HG03045 (cell line): Measurements from ENCODE around the gene GFPT2.

Experiments
- ATAC-seq: cut with Tn5 transposase; IDR thresholded peaks from one replicate; pipeline ENCODE4 v1.9.1; 2021; ENCODE audit warnings: mild to moderate bottlenecking, moderate library complexity; ENCODE audit not compliant: unreplicated experiment

GFPT2 gene

DNA sequence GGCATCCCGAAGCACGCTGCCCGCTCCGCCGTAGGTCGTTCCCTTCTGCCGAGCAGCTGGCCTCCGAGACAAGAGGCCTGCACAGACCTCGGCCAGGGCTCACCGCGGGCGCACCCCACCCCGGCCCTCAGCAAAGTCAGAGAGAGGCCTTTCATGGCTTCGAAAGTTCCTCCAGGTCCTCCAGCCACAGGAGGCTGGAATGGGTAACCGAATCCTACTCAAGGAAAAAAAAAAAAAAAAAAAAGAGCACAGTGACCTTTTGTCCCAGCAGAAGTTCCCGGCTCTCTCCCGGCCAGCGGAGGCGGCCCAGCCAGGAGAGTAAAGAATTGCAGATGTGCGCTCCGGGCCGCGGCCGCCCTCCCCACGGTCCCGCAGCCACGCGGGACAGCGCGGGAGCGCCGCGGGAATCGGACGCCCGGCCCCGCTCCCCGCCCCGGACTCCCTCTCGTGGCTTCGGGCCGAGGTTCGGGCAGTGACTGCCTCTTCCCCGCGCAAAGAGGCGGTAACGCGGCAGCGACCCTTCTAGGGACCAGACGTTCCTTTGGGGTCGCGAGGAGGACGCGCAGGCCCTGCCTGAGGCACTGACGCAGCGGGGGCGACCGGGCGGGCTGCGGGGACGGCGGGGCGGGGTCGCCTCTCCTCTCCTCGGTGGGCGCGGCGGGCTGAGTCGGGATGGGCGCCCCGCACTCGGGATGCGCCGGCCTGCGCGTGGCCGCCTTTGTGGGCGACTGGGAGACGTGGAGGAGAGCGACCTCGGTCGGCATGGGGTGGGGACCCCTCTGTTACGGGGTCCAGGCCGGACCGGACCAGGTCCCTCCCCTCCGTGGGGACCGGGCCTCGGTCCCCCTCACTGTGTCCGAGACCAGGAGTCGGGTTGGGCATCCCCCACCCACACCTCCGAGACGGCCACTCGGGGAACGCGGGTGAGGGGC is 754 bp downstream of the GFPT2 start:
- peak; percentile 12 for ATAC-seq

DNA sequence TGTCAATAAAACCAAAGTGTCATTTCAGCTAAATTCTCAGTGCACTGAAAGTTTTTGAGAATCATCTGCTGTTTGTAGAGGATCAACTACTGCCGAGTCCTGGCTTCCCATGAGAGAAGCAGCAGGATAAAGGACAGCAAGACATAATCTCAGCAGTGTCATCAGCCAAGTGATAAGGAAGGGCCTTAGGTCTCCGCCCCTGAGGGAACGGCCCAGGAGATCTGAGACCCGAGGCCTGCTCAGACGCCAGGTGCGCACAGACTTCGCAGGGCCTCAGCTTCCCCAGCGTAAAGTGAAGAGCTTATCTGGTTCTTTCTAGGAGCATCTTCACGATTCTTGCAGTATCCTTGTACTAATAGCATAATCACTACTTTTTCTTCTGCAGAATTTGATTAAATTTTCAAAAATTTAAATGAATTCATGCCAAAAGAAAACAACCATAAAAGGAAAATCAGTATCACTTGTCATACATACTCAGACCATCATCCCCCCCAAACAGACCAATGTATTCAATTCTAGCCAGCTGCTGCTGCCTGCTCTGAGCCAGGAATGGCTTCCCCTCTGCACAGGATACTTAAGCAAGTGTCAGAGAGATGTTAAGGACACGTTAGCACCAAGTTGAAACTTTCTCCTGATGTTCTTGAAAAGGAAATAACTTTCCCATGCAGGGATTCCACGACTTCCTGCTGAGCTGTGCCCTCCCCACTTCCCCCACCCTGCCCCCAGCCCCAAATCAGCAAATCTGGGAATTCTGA is 2.2 kb downstream of the GFPT2 start:
- no peak for ATAC-seq

DNA sequence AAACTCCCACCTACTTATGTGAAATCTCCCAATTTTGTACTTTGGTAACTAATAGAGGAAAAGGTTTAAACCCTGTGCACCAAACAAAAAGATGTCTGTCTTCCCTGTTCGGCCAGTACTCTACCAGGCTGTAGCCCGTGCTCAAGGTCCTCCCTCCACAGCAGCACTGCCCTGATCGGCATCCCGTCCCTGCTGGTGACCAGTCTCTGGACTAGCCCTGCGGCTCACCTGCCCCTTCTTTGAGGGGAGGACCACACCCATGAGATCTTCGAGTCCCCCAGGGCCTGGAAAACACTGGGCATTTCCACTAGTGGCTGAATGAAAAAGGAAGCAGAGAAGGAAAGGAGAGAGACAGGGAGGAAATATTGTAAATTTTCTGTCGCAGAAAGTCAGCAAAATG is 2.8 kb downstream of the GFPT2 start:
- ATAC-seq: no peak

DNA sequence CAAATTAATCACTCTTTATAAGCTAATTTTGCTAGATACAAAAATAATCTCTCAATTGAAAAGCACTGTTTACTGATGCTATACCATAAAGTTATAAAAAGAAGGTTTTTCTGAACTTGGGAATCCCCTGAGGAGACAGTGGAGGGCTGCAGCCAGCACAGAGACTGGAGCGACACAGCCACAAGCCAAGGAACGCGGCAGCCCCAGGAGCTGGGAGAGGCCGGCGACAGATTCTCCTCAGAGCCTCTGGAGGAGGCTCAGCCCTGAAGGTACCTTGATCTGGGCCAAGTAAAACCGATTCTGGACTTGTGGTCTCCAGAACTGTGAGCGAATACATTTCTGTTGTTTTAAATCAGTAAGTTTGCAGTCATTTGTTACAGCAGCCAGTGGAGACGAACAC is 3.7 kb downstream of the GFPT2 start:
- ATAC-seq: no peak

DNA sequence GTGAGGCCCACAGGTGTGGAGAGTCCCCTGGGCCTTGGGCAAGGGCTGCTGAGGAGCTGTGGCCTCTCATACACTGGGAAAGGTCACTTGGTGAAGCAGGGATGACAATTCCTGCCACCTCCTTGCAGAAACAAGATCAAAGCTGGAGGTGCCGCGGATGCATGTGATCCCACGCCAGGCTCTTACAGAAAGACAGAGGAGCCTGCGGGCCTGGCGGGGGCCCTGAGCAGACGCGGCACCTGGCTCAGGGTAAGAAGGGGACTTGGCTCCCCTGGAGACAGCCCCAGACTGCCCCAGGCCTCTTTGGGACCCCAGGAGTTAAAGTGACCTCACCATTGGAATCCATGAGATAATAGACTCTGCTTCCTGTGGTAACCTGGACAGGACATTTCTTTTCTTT is 4.8 kb downstream of the GFPT2 start:
- ATAC-seq: no peak

DNA sequence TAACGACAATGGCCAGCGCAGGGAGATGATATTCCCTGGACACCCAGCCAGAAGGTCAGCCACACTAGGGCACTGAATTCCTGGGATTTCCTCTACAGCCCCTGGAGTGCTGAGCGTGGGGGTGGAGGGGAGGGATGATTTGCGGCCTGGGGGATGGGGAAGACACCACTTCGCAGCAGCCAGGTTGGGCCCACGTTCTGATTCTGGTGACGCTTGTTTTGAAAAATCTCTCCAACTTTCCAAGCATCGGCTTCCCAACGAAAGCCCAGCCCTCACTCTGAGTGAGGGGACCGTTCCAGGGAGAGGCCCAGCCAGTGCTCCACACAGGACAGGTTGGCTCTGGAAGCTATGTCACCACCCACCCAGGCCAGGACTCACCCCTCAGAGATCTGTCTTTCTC is 5.4 kb downstream of the GFPT2 start:
- no peak for ATAC-seq

DNA sequence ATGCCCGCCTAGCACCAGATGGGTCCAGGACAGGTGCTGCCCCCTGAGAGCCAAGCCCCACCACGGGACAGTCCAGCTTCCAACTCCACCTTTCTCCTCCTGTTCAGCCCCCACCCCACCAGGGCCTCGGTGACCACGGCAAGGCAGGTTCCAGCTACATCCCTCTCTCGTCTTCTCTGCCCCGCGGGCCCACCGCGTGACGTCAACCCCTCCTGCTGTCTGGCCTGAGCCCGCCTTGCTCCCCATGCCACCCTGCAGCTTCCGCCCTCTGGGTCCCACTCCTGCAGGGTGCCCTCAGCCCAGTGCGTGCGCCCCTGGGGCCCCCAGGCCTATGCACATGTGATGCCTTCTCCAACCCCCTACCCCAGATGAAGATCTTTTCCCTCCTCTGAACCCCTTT is 6.8 kb downstream of the GFPT2 start:
- ATAC-seq: no peak

DNA sequence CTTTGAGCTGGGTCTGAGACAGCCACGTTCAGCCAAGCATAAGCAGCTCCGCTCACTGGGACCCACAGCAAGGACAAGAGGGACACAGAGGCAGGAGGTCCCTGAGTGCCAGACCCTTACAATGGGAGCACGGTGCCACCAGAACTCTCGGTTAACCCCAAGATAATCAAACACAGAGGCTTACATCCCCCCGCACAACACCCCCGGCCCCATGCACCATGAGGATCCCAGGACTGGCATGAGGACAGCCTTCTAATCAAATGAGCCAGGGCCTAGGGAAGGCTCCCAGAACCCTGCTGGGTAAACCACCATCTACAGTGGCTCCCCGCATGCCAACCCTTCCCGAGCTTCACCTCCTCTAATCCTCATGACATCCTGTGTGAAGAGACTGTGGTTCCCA is 7.4 kb downstream of the GFPT2 start:
- no peak for ATAC-seq

DNA sequence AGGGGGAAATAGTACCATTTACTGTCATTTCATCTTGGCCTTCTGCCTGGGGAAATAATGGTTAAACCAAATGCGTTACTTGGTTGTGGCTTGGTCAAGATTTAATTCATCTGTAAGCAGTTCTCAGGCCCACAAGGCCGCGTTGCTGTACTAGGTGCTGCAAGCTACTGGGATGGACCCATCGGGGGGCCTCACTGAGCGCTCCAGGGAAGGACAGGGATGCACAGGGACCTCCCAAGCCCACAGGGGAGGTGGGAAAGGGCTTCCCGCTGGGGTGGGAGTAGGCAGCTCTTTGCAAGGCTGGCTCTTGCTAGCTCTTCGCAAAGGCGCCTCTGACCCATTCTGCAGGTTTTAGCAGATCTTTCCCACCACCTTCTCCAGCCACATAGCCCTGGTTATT is 8.0 kb downstream of the GFPT2 start:
- no peak for ATAC-seq

DNA sequence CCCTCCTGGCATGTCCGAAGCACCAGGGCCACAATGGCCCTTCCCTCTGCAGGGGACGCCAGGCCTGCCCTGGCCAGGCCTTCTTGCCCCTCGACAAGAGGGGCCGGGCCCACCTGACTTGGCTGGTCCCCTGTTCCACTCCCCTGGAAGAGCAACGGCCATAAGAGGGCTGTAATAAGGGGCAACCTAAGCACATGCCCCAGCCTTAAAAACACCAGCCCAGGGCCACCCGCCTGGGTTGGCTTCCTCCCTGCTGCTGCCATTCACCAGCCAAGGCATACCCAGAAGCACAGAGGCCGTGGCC is 8.5 kb downstream of the GFPT2 start:
- ATAC-seq: no peak

DNA sequence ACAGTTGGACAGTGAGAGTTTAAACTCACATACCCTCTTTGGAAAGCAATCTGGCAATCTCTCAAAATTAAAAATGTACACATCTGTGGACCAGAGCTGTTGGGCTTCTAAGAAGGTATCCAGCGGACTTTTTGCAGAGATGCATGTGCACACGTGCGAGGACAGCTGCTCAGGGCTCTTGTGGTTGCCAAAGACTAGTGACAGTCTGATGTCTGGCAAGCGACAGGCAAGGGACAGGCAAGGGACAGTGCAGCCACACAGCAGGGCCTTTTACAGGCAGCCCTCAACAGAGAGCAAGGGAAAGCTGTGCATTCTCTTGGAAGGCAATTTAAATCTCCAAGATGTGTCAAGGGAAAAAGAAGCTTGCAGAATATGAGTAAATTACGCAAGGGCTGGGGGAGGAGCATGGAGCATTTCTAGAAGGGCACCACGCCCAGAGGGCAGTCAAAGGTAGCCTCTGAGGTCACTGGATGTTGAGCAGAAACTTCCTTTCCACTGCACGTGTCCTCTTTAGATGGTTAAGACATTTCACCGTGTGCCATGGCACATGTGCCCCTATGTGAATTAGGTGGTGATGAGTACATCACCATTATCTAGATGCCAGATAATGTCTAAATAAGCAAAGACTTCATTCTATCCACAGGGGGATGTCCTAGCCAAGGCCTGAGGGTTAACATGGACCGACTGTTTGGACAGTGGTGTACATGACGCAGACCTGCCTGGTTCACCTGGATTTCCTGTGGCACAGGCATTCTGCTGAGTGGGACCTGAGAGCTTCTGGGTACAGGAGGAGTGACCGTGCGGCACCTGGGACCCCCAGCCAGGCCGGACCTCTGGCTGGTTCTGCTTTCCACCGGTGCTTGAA is 9.1 kb downstream of the GFPT2 start:
- ATAC-seq: no peak

DNA sequence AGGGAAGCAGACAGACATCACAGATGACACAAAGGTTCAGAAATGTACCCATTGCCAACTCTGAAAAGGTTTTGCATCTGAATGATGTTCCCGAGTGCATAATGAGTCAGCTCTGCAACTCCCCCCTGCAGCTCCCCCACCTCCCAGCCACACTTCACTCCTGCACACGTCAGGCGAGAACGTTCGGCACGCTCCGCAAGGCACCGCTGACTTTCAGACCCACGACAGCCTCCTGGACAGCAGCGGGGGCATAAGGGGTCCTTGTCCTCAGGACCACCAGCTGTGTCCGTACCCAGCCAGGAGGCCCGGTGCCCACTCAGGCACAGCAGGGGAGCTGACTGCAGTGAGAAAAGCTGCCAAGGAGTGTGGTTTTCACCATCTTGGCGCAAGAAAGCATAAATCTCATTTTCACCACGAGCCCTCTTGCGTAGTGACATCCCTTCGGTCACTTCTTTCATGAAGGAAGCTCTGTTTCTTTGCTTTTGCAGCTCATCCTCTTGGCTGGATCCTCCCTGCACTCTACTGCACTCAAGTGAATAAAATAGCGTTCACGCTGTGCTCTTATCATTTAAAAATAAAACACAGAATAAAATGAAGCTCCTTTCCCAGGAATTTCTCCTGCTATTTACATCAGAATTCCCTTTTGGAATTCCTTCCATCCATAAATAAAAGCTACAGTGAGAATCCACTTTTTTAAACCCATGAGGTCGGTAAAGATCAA is 9.9 kb downstream of the GFPT2 start:
- ATAC-seq: no peak

DNA sequence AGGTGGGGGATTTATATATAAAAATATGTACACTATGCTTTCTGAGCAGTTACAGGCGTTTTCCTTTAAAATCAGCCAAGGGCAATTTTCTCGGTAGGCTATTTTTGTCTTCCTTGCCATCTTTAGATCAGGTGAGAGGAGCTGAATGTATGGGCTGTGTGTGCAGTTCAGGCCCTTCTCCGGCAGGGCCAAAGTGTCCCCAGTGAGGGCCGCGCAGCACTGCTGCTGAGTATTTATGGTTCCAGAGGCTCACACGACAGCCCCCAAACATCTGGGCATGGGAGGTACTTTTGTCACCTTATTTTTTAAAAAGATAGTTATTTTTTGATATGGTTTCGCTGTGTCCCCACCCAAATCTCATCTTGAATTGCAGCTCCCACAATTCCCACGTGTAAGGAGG is 11.5 kb downstream of the GFPT2 start:
- no peak for ATAC-seq

DNA sequence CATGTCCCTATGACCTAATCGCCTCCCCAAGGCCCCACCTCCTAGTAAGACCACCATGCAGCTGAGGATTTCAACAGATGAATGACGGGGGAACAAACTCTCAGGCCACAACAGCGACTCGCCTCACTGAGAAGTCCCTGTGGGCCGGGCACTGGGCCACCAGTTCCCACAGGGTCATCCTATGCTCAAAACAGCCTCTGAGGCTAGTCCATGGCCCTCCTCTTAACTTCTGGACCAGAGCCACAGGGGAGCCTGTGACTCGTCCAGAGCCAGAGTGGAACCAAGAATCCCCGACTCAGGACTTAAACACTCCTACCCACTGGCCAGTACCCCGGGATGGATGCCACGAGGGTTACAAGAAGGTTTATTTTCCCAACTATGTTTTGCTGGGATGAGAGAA is 12.3 kb downstream of the GFPT2 start:
- ATAC-seq: no peak

DNA sequence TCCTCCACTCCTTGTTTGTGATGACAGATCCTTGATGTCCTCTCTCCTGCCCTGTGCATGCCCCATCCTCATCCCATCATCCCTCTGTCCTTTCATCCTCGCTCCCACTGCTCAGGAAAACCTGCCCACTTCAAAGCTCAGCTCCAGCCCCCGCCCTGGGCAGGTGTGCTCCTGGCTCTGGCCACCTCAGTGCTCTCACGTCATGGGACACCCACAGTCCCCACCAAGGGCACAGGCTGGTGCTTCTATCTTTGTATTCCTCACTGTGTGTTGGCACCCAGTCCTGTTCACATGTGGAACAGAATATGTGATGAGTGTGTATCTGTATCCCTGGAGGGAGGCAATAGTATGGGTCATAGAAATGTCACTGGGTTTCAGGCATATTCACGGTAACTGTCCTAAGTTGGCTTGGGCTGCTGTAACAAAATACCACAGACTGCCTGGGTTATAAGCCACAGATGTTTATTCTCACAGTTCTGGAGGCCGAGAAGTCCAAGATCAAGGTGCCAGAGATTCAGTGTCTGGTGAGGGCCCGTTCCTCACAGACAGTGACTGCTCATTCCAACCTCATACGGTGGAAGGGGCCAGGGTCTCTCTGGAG is 13.5 kb downstream of the GFPT2 start:
- ATAC-seq: no peak

DNA sequence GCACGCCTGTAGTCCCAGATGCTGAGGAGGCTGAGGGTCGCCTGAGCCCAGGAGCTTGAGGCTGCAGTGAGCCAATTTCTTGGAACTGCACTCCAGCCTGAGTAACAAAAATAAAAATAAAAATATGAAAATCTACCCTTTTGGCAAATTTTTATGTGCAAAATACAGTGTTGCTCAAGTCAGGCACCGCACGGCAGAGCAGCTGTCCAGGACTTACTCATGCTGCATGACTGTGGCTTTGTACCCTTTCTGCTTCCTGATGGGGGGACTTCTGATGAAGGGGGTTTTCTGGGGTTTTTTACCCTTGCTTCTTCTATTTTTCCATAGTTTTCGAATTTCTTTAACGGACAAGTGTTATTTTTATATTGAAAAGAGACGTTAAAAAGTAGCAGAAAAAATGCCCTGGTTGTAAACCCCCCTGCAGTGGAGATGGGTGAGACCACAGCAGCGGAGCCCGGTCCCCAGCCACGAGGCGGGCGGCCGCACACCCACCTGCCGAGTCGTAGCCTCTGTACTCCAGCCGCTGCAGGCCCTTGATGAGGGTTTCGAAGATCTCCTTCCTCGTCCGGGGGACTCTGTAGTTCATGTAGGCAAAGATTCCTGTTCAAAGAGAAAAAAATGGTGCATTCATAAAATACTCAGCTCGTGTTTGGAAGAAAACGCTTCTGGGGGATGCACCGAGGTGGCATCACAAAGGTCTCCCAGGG is 15.0 kb downstream of the GFPT2 start:
- no peak for ATAC-seq

DNA sequence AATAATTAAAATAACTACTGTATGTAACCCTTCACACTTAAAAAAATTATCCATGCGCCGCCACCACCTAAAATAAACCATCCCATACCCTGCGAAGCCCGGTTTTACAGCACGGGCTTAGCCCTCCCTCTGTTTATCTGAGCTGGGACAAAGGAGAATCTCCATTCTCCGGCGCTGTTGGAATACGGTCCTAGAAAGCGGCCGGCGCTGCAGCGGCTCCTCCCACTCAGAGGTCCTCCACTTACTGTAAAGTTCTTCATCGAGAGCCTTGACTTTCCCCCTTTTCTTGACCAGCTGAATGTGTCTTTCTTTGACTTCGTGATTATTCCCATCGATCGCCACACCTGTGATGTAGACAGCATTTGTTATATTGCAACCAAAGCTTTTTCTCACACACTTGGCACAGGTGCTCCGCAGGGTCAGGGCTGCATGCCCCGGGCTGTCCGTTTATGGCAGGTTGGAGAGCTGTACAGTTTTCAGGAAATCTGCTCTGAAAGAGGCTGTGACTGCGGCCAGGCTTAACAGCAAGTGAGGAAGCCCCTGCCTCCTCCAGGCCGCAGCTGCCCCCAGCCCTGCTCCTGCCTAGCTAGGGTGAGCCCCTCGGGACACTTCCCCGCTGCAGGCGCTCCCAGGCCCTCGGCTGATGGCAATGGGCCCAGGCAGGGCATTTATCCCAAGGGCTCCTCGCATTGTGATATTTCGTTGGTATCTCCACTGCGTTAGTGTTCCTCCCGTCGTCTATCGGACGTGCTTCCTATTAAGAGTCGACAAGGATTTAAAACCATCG is 16.7 kb downstream of the GFPT2 start:
- ATAC-seq: no peak

DNA sequence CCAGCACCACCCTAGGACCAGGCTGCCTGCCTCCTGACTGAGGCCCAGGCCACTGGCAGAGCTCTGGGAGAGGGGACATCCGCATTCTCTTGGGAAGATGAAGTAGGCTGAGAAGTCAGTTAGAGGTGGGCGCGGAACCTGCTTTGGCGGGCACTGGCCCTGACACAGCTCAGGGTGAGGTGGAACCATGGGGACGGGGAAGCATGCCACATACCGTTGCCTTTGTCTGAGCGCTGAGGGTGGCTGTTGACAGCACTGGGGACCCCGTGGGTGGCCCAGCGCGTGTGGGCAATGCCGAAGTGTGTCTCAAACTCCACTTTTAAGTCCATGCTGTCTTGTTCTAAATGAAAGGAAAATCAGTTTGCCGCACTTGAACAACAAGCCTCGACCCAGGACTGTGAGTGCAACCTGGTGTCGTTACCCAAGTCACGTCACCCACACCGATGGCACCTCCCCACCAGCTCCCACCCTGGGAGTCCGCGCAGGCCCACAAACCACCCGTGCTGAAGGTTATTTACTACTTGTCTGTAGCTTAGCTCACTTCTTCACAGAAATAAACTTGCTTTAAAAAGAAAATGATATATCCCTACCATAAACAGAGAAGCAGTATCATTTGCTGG is 17.4 kb downstream of the GFPT2 start:
- ATAC-seq: no peak
